ENCODE results near the gene CDC42BPA.
"Not testable (repeated sequence)": the region's sequence is repeated elsewhere in the genome, so short reads cannot be mapped to it uniquely, and the experiment has no call there.

Gene CDC42BPA, protein sequence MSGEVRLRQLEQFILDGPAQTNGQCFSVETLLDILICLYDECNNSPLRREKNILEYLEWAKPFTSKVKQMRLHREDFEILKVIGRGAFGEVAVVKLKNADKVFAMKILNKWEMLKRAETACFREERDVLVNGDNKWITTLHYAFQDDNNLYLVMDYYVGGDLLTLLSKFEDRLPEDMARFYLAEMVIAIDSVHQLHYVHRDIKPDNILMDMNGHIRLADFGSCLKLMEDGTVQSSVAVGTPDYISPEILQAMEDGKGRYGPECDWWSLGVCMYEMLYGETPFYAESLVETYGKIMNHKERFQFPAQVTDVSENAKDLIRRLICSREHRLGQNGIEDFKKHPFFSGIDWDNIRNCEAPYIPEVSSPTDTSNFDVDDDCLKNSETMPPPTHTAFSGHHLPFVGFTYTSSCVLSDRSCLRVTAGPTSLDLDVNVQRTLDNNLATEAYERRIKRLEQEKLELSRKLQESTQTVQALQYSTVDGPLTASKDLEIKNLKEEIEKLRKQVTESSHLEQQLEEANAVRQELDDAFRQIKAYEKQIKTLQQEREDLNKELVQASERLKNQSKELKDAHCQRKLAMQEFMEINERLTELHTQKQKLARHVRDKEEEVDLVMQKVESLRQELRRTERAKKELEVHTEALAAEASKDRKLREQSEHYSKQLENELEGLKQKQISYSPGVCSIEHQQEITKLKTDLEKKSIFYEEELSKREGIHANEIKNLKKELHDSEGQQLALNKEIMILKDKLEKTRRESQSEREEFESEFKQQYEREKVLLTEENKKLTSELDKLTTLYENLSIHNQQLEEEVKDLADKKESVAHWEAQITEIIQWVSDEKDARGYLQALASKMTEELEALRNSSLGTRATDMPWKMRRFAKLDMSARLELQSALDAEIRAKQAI (N-terminal part only)

DNA sequence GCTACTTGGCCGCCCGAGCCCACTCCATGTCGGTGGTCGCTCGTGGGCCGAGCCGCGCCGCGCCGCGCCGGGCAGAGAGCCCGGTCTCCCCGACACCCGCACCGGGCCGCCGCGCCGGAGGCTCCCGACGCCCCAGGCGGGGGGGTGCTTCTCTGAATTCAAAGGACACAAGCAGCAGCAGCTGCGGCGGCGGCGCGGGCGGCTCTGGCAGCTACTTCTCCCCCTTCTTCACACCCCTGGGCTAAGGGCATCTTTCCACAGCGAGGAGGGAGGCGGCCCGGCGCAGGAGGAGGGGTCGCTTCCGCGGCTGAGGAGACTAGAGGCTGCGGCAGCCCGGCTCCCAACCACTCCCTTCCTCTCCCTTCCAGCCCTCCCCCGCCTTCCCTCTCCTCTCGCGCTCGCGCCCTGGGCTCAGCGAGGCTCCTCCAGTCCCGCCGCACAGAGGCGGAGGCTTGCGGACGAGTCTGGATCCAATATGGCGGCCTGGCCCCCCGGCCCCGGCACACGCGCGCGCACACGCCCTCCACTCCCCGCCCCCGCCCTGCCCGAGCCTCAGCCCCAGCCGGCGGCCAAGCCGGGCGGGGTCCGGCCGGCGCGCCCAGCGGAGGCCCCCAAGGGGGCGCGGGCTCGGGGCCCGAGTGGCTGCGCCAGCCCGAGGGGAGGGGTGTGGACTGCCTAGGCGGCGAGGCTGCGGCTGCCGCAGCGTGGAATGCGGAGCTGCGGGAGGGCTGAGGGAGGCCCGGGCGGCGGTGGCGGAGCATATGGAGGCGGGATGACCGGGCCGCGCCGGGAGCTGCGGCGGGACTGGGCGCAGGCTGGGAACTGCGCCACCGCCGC, at the start of gene CDC42BPA:
TSS of gene CDC42BPA (minus strand) at position 477 of the 837 bp plus-strand sequence. CDS start 1,310 bp downstream, outside the sequence.
- peak; percentile 21 for DNase-seq

DNA sequence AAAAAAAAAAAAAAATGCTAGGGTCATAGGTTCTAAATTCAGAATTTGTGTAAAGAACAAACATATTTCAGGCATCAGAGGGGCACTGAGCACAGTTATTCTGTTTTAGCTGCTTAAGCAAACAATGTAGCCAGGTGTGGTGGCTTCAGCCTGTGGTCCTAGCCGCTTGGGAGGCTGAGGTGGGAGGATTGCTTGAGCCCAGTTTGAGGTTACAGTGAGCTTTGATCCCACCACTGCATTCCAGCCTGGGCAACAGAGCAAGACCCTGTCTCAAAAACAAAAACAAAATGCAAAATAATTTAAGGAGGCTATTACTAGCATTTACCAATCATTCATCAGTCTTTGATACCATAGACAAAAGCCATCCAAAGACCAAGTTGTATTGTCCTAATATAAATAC, 49.7 kb upstream of the CDC42BPA start:
- DNase-seq, result no peak

DNA sequence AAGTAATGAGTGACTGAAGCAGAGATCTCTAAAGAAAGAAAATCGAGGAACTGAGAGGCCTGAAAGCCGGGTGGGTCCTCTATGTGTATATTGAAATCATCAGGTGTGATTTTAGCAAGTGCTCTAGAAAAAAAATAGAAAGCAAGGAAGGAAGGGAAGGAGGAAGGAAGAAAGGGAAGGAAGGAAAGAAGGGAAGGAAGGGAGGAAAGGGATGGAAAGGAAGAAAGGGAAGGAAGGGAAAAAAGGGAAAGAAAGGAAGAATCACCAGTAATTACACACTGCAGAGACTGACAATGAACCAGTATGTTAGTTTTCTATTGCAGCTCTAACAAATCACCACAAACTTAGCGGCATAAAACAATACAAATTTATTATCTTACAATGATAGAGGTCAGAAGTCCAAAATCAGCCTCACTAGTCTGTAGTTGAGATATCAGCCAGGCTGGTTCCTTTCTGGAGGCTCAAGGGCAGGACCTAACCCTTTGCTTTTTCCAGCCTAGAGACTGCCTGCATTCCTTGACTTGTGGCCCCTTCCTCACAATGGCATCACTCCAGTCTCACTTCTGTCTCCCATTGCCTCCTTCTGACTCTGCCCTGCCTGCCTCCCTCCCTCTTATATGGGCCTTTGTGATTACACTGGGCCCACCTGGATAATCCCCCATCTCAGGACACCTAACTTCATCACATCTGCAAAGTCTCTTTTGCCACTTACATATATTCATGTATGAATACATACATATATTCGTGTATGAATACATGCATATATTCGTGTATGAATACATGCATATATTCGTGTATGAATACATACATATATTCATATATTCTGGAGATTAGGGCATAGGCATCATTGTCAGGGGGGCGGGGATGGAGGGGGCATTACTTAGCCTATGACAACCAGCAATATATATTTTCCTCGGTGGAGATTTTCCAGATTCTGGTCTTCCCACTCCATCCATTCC, 47.5 kb upstream of the CDC42BPA start:
- DNase-seq, result no peak

DNA sequence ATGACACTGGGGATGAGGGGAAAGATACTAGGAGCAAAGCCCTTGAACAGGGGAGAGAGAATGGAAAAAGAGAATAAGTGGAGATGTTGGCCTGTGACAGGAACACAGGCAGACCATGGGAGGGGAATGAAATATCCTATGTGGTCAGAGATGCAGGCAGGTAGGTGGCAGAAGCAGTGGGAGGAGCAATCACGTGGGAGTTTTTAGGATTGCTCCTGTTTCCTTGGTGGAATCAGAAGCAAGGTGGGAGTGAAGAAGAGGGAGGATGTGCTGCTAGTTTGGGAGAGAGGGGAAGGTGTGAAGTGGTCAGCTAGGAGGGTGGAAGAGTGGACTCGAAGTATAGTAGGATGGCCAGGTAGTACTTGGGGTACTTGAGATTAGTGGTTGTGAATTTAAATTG, 46.4 kb upstream of the CDC42BPA start:
- no peak for DNase-seq

- no peak for DNase-seq
These were observed 45.5 kb upstream of the CDC42BPA start for GRCh38 chr1:227363825-227364224.

DNA sequence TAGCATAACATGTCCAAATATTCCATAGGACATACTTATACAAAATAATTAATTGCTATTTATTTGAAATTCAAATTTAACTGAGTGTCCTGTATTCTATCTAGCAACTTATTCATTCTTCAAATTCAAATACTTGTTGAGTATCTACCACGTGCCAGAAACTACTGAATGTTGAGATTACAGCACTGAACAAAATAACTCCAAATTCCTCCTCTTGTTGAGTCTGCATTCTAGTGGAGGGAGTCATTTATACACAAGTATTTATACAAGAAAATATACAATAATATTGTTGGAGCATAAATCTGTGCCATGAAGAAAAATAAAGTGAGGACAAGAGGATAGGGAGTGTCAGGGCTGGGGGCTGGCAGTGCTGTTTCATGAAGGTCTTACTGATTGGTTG, 43.7 kb upstream of the CDC42BPA start:
- no peak for DNase-seq

DNA sequence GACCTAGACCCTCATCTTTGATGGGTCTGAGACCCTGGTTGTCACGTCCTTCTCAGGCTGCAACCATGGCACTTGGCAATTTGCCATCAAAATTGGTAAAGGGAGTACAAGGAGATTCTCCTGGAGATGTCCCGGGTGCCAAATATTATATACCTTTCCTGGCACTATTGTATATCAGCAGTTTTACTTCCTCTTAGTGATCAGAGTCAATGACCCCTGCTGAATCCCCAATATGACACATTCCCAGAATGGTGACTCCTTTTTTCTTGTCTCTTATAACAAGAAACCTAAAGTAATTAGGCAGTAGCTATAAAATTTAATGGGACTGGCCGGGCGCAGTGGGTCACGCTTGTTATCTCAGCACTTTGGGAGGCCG, 39.6 kb upstream of the CDC42BPA start:
- DNase-seq, result no peak

GRCh38 chr1:227357171-227357926, 39.1 kb upstream of the CDC42BPA start:
- DNase-seq, result no peak

GRCh38 chr1:227356620-227357146, 38.4 kb upstream of the CDC42BPA start:
- DNase-seq, result no peak

- no peak for DNase-seq
These were observed 37.4 kb upstream of the CDC42BPA start for GRCh38 chr1:227355542-227356245.

GRCh38 chr1:227353186-227353585, 34.9 kb upstream of the CDC42BPA start:
- DNase-seq, result no peak

GRCh38 chr1:227352164-227352563, 33.9 kb upstream of the CDC42BPA start:
- not testable (repeated sequence) for DNase-seq

GRCh38 chr1:227351443-227351842, 33.2 kb upstream of the CDC42BPA start:
- DNase-seq, result no peak

- DNase-seq, result no peak
These were observed 31.7 kb upstream of the CDC42BPA start for GRCh38 chr1:227349967-227350366.

DNA sequence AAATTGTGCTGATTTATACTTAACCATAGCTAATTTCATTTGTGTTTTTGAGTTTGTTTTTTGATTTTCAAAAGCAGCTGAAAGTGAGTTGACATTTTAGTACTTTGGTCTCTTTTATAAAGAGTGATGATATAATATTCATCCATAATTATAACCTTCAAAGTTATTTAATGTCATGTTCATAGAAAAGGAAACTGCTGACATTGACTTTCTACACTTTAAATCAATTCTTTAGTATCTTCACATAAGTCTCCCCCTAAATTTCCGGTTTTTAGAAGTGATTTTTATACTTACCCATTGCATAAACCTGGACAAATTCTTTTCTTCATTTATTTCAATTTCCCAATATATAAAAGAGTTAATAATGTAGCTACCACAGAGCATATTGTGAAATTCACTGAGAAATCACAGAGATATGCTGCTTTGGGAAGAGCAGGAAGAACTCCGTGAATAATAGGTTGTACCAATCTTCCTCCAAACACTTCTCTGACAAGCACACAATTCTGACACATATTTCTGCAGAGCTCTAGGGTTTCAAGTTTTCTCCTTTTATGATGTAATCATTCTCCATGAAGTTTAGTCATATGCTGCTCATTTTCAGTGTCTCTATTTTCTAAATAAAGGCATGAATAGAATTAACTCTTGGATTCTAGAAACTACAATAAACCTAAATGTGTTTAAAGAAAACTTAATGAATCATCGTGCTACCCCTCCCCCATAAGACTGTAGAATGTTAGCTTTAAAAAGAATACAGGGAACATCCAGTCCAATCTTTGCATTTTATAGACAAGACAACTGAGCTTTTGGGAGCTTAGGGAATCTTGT, 25.6 kb upstream of the CDC42BPA start:
- no peak for DNase-seq

- no peak for DNase-seq
These were observed 24.9 kb upstream of the CDC42BPA start for GRCh38 chr1:227343206-227343605.

DNA sequence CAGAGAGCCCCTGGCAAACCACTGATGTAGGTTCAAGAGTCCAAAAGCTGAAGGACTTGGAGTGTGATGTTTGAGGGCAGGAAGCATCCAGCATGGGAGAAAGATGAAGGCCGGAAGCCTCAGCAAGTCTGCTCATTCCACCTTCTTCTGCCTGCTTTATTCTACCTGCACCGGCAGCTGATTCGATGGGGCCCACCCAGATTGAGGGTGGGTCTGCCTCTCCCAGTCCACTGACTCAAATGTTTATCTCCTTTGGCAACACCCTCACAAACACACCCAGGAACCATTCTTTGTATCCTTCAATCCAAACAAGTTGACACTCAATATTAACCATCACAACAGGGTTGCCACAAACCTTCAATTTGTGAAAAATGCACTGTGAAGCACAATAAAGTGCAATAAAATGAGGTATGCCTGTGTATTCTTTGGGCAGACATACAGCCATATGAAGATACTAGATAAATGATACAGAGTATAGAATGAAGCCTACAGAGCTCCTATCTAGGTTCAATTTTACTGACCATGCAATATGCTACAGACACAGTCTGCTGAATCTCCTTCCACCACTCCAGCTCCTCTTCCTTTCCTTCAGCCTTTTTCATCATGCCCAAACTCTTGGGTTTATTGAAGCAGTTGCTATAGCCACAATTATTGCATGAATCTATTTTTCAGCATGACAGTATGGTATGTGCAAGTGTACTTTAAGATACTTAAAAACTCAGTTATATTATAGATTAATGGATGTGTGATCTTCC, 24.0 kb upstream of the CDC42BPA start:
- DNase-seq, result no peak

GRCh38 chr1:227336136-227336535, 17.8 kb upstream of the CDC42BPA start:
- DNase-seq, result not testable (repeated sequence)

All from stimulated activated CD4-positive, alpha-beta T cell treated with anti-CD3 and anti-CD28 coated beads, Interleukin-4, amount 100 ng/mL, for 24 hours (primary cell).